ENCODE data around the gene NUSAP1.

DNA sequence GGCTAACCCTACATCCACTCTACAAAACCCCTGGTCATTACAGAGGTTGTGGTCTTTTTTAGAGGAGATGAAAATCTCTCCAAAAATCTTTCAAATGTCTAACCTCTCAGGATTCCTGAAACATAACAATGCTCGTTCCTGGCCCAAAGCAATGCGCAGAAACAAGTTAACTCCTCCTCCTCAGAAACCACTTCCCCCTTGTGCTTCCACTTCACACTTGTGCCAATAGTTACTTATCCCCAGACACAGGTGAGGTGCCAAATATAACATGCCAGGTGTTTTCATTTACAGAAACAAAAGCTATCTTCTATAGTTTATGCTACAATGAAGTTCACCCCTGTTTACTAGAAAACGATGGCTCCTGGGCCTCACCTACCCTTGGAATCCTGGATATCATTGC is 63.4 kb downstream of the NUSAP1 start:
- no peak for TF ChIP-seq CTCF (IDR thresholded peaks at IDR 0.05)
- TF ChIP-seq POLR2AphosphoS5 (IDR thresholded peaks at IDR 0.05), result no peak
- no peak for TF ChIP-seq POLR2A (IDR thresholded peaks at IDR 0.05)
- no peak for TF ChIP-seq EP300 (IDR thresholded peaks at IDR 0.05)

All from sigmoid colon (tissue), 4 donors.